HEK293 (cell line): ENCODE data around the gene TM4SF1.

Experiments
- CTCF ChIA-PET: fragments of 350-600 bp; formaldehyde crosslinking; extraction: SDS; loops from one replicate; lab custom pipeline; 2021; ENCODE audit warnings: antibody characterized with exemption; lab: Yijun Ruan, JAX
- POLR2A ChIA-PET: fragments of 300-600 bp; formaldehyde crosslinking; extraction: SDS; loops from one replicate; lab custom pipeline; 2020; ENCODE audit warnings: antibody characterized with exemption, inconsistent platforms; lab: Yijun Ruan, JAX
- H3K27ac ChIP-seq: fragments of 200-500 bp; sonication (Bioruptor generic); 2 replicates; pipeline ENCODE4 v1.5.1; 2014; ENCODE audit warnings: low read depth, low read length, control low read depth, inconsistent platforms; ENCODE audit errors: extremely low read depth
- H3K36me3 ChIP-seq, 2 experiments: fragments of 200-500 bp in 1 of 2; sonication (Bioruptor generic) in 1 of 2; 1 replicate in 1 of 2; 2 replicates in 1 of 2; pipeline ENCODE4 v1.5.1; 2014 to 2017; ENCODE audit warnings: inconsistent platforms in 2 of 2, low read length in 2 of 2; ENCODE audit not compliant: control insufficient read depth in 2 of 2, insufficient read depth in 1 of 2
- H3K4me1 ChIP-seq: fragments of 200-500 bp; sonication (Bioruptor generic); 2 replicates; pipeline ENCODE4 v1.5.1; 2014; ENCODE audit warnings: mild to moderate bottlenecking, low read length, inconsistent platforms; ENCODE audit not compliant: control insufficient read depth, insufficient read depth
- H3K4me3 ChIP-seq: 2 replicates; pipeline ENCODE4 v1.5.1; 2011; ENCODE audit warnings: low read depth, mild to moderate bottlenecking, control low read depth, low read length, moderate library complexity
- H3K9me3 ChIP-seq: fragments of 200-500 bp; sonication (Bioruptor generic); 2 replicates; pipeline ENCODE4 v1.5.1; 2014; ENCODE audit warnings: low read depth, low read length, inconsistent platforms; ENCODE audit not compliant: control insufficient read depth, insufficient read depth
- BCL11A ChIP-seq: fragments of 450-650 bp; formaldehyde crosslinking; IDR thresholded peaks from 2 replicates; pipeline ENCODE4 v1.5.1; 2016; ENCODE audit warnings: low read depth, missing biosample characterization, missing genetic modification characterization
- EGR2 ChIP-seq: fragments of 450-650 bp; formaldehyde crosslinking; IDR thresholded peaks from 2 replicates; pipeline ENCODE4 v1.5.1; 2016; ENCODE audit warnings: low read depth, missing biosample characterization, missing genetic modification characterization
- HOXC10 ChIP-seq: sonication (generic); formaldehyde crosslinking; IDR thresholded peaks from 2 replicates; pipeline ENCODE4 v1.8.1; 2023; ENCODE audit warnings: mild to moderate bottlenecking, missing genetic modification reagents
- OVOL3 ChIP-seq: fragments of 450-650 bp; formaldehyde crosslinking; IDR thresholded peaks from 2 replicates; pipeline ENCODE4 v1.5.1; 2016; ENCODE audit warnings: missing biosample characterization, missing genetic modification characterization
- RBAK ChIP-seq: fragments of 450-650 bp; formaldehyde crosslinking; IDR thresholded peaks from 2 replicates; pipeline ENCODE4 v1.5.1; 2016; ENCODE audit warnings: missing biosample characterization, missing genetic modification characterization
- REPIN1 ChIP-seq: fragments of 450-650 bp; formaldehyde crosslinking; IDR thresholded peaks from 2 replicates; pipeline ENCODE4 v1.5.1; 2017; ENCODE audit warnings: missing biosample characterization, missing genetic modification characterization, low read depth
- SP7 ChIP-seq: fragments of 450-650 bp; formaldehyde crosslinking; IDR thresholded peaks from 2 replicates; pipeline ENCODE4 v1.5.1; 2016; ENCODE audit warnings: missing biosample characterization, missing genetic modification characterization
- ZBTB17 ChIP-seq: fragments of 450-650 bp; formaldehyde crosslinking; IDR thresholded peaks from 2 replicates; pipeline ENCODE4 v1.5.1; 2016; ENCODE audit warnings: missing biosample characterization, missing genetic modification characterization
- ZBTB44 ChIP-seq: fragments of 450-650 bp; IDR thresholded peaks from 2 replicates; pipeline ENCODE4 v1.5.1; 2018; ENCODE audit warnings: missing biosample characterization, mild to moderate bottlenecking, missing genetic modification characterization
- ZBTB7A ChIP-seq: fragments of 450-650 bp; formaldehyde crosslinking; IDR thresholded peaks from 2 replicates; pipeline ENCODE4 v1.5.1; 2016; ENCODE audit warnings: low read depth, missing biosample characterization, missing genetic modification characterization
- ZFP3 ChIP-seq: fragments of 450-650 bp; formaldehyde crosslinking; IDR thresholded peaks from 2 replicates; pipeline ENCODE4 v1.5.1; 2016; ENCODE audit warnings: low read depth, missing biosample characterization, missing genetic modification characterization
- ZNF10 ChIP-seq: fragments of 450-650 bp; formaldehyde crosslinking; IDR thresholded peaks from 2 replicates; pipeline ENCODE4 v1.5.1; 2017; ENCODE audit warnings: missing biosample characterization, missing genetic modification characterization
- ZNF16 ChIP-seq: fragments of 450-650 bp; formaldehyde crosslinking; IDR thresholded peaks from 2 replicates; pipeline ENCODE4 v1.5.1; 2016; ENCODE audit warnings: low read depth, missing biosample characterization, missing genetic modification characterization
- ZNF169 ChIP-seq: fragments of 450-650 bp; formaldehyde crosslinking; IDR thresholded peaks from 2 replicates; pipeline ENCODE4 v1.5.1; 2016; ENCODE audit warnings: missing biosample characterization, missing genetic modification characterization
- ZNF280D ChIP-seq: fragments of 450-650 bp; formaldehyde crosslinking; IDR thresholded peaks from 2 replicates; pipeline ENCODE4 v1.5.1; 2016; ENCODE audit warnings: missing biosample characterization, missing genetic modification characterization
- ZNF311 ChIP-seq: fragments of 450-650 bp; formaldehyde crosslinking; IDR thresholded peaks from 2 replicates; pipeline ENCODE4 v1.5.1; 2017; ENCODE audit warnings: missing biosample characterization, missing genetic modification characterization, borderline replicate concordance
- ZNF530 ChIP-seq: fragments of 450-650 bp; formaldehyde crosslinking; IDR thresholded peaks from 2 replicates; pipeline ENCODE4 v1.5.1; 2016; ENCODE audit warnings: low read depth, missing biosample characterization, missing genetic modification characterization
- ZNF549 ChIP-seq: fragments of 450-650 bp; IDR thresholded peaks from 2 replicates; pipeline ENCODE4 v1.5.1; 2018; ENCODE audit warnings: missing biosample characterization, missing genetic modification characterization, mild to moderate bottlenecking, inconsistent platforms, moderate library complexity
- ZNF558 ChIP-seq: fragments of 450-650 bp; formaldehyde crosslinking; IDR thresholded peaks from 2 replicates; pipeline ENCODE4 v1.5.1; 2016; ENCODE audit warnings: missing biosample characterization, missing genetic modification characterization
- ZNF560 ChIP-seq: fragments of 450-650 bp; formaldehyde crosslinking; IDR thresholded peaks from 2 replicates; pipeline ENCODE4 v1.5.1; 2017; ENCODE audit warnings: missing biosample characterization, missing genetic modification characterization, borderline replicate concordance
- ZNF585B ChIP-seq: fragments of 450-650 bp; formaldehyde crosslinking; IDR thresholded peaks from 2 replicates; pipeline ENCODE4 v1.5.1; 2016; ENCODE audit warnings: missing biosample characterization, missing genetic modification characterization
- ZNF658 ChIP-seq: fragments of 450-650 bp; formaldehyde crosslinking; IDR thresholded peaks from 2 replicates; pipeline ENCODE4; 2016; ENCODE audit warnings: missing biosample characterization, missing genetic modification characterization
- ZNF670 ChIP-seq: fragments of 450-650 bp; formaldehyde crosslinking; IDR thresholded peaks from 2 replicates; pipeline ENCODE4 v1.5.1; 2016; ENCODE audit warnings: missing biosample characterization, missing genetic modification characterization, low read depth
- ZNF768 ChIP-seq: fragments of 450-650 bp; formaldehyde crosslinking; IDR thresholded peaks from 2 replicates; pipeline ENCODE4 v1.5.1; 2018; ENCODE audit warnings: missing biosample characterization, mild to moderate bottlenecking, missing genetic modification characterization
- ZNF785 ChIP-seq: fragments of 450-650 bp; formaldehyde crosslinking; IDR thresholded peaks from 2 replicates; pipeline ENCODE4 v1.5.1; 2016; ENCODE audit warnings: missing biosample characterization, missing genetic modification characterization
- ZNF837 ChIP-seq: fragments of 450-650 bp; formaldehyde crosslinking; IDR thresholded peaks from 2 replicates; pipeline ENCODE4 v1.5.1; 2016; ENCODE audit warnings: missing biosample characterization, missing genetic modification characterization
- ZNF843 ChIP-seq: fragments of 450-650 bp; formaldehyde crosslinking; IDR thresholded peaks from 2 replicates; pipeline ENCODE4 v1.5.1; 2016; ENCODE audit warnings: missing biosample characterization, missing genetic modification characterization
- ZSCAN16 ChIP-seq: fragments of 450-650 bp; formaldehyde crosslinking; IDR thresholded peaks from 2 replicates; pipeline ENCODE4 v1.5.1; 2016; ENCODE audit warnings: missing biosample characterization, missing genetic modification characterization
- TF ChIP-seq, protein P1 (sequence below): fragments of 450-650 bp; formaldehyde crosslinking; IDR thresholded peaks from 2 replicates; pipeline ENCODE4 v1.5.1; 2016; ENCODE audit warnings: missing biosample characterization, missing genetic modification characterization

The TM4SF1 gene

GRCh38 chr3:149374391-149374790, 3.1 kb downstream of the TM4SF1 start:
- CTCF ChIA-PET = interaction anchor here (0.7 kb wide), 1 partner anchor 36 kb away, joined by 3 read pairs; no protein-coding TSS in a partner anchor
- H3K4me1 ChIP-seq = no peaks in the 10 kb centered on the region
- H3K4me3 ChIP-seq = no peak overlapping the region
- no peaks in the 10 kb centered on the region for H3K36me3 ChIP-seq
- no peak for TF ChIP-seq ZNF837 (tag by site-specific recombination)
- no peak for TF ChIP-seq EGR2 (tag by site-specific recombination)
- TF ChIP-seq SP7 = no peak
- TF ChIP-seq ZNF658 (tag by site-specific recombination) = no peak
- TF ChIP-seq REPIN1 = no peak
- TF ChIP-seq OVOL3 (tag by site-specific recombination) = no peak
- no peak for TF ChIP-seq ZNF670 (tag by site-specific recombination)
- no peak for TF ChIP-seq ZNF585B (tag by site-specific recombination)
- no peak for TF ChIP-seq ZBTB17 (tag by site-specific recombination)
- no peak for TF ChIP-seq ZNF280D (tag by site-specific recombination)
- TF ChIP-seq ZFP3 = no peak
- TF ChIP-seq ZNF549 (tag by site-specific recombination) = no peak
- TF ChIP-seq ZNF843 (tag by site-specific recombination) = no peak
- no peak for TF ChIP-seq RBAK
- TF ChIP-seq ZNF768 (tag by site-specific recombination) = no peak
- no peak for TF ChIP-seq ZNF558
- no peak for TF ChIP-seq ZNF311 (tag by site-specific recombination)
- TF ChIP-seq ZBTB7A (tag by site-specific recombination) = no peak
- TF ChIP-seq ZNF16 (tag by site-specific recombination) = no peak
- TF ChIP-seq ZNF560 (tag by site-specific recombination) = no peak
- no peaks in the 10 kb centered on the region for H3K9me3 ChIP-seq
- H3K27ac ChIP-seq = no peak overlapping the region
- POLR2A ChIA-PET = no interaction called here

DNA sequence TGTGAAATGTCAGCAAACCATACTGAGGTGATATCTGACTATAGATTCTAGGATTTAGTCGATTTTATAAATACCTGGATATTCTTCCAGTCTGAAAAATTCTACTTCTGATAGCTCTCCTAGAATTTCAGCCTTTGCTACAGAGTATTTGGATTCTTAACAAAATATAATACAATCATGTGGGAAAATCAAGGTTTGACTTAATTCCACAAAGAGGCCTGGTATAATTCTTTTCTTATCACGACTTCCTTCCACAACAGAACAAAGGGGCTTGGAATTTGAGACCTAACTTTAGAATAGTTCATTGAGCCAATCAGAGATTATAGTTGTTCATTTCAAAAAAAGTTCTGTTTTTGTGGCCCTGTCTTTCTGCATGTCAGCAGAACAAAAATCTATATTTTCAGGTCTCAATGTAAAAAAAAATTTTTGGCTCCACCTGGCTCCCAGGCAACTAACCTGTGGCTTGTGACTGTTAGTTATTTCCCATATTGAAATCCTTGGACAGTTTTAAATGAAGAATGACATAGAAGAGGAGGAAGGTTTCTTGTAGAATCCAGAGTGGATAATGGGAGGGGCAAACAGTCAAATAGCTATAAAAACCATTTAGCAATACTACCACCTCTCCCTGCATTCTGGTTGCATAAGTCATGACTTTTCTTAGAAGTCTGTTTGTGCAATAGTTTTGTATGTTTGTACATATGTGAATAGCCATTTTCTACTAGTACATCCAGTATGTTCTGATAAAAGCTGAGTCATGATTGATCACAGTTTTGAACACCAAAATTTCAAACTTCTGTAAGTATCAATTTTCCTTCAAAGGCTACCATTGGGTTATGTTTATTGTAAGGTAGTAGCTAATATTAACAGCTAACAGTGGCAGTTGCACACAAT, 4.0 kb downstream of the TM4SF1 start:
- Histone ChIP-seq H3K9me3 (no peaks in the 10 kb centered on the region), H3K4me1 (no peaks in the 10 kb centered on the region), H3K4me3 (no peak overlapping the region), H3K36me3 (no peaks in the 10 kb centered on the region), H3K27ac (no peak overlapping the region)
- ChIA-PET POLR2A (no interaction called here), CTCF (interaction anchor here (0.5 to 1.2 kb wide), 4 partner anchors 12 to 121 kb away, joined by 3 to 4 read pairs (median 3); no protein-coding TSS in a partner anchor)
- no peak for TF ChIP-seq HOXC10 (CRISPR knock-in tag)
- no peak for TF ChIP-seq ZNF785 (tag by site-specific recombination)
- TF ChIP-seq ZNF10 (tag by site-specific recombination) = no peak
- no peak for TF ChIP-seq ZBTB44 (tag by site-specific recombination)
- no peak for TF ChIP-seq ZSCAN16 (tag by site-specific recombination)
- no peak for TF ChIP-seq ZNF169 (tag by site-specific recombination)
- TF ChIP-seq REPIN1 = no peak
- TF ChIP-seq ZNF530 (tag by site-specific recombination) = no peak
- no peak for TF ChIP-seq ZNF560 (tag by site-specific recombination)
- TF ChIP-seq, protein P1, sequence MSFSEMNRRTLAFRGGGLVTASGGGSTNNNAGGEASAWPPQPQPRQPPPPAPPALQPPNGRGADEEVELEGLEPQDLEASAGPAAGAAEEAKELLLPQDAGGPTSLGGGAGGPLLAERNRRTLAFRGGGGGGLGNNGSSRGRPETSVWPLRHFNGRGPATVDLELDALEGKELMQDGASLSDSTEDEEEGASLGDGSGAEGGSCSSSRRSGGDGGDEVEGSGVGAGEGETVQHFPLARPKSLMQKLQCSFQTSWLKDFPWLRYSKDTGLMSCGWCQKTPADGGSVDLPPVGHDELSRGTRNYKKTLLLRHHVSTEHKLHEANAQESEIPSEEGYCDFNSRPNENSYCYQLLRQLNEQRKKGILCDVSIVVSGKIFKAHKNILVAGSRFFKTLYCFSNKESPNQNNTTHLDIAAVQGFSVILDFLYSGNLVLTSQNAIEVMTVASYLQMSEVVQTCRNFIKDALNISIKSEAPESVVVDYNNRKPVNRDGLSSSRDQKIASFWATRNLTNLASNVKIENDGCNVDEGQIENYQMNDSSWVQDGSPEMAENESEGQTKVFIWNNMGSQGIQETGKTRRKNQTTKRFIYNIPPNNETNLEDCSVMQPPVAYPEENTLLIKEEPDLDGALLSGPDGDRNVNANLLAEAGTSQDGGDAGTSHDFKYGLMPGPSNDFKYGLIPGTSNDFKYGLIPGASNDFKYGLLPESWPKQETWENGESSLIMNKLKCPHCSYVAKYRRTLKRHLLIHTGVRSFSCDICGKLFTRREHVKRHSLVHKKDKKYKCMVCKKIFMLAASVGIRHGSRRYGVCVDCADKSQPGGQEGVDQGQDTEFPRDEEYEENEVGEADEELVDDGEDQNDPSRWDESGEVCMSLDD = no peak
- TF ChIP-seq BCL11A (tag by site-specific recombination) = no peak
